Umbilical cord (tissue), 2 donors: Measurements from ENCODE around the gene ANKMY1. TPM values are rescaled to one million over a fixed set of nuclear protein-coding genes. Genes with fewer than 3 reads are reported as not detected.

Experiments used
- DNase-seq: peaks from one replicate; pipeline ENCODE4 v3.0.0-alpha.2; 2015; ENCODE audit warnings: low spot score
- total RNA-seq: library from RNA; depleted of rRNA; stranded (reverse); fragments of >200 nt; gene quantifications from one replicate; pipeline ENCODE4 v1.2.3, GENCODE V29; 2014; ENCODE audit warnings: low replicate concordance; ENCODE audit not compliant: insufficient read depth

ANKMY1 gene
- total RNA-seq, 1 donor from 2014 or later = 14.2 TPM

DNA sequence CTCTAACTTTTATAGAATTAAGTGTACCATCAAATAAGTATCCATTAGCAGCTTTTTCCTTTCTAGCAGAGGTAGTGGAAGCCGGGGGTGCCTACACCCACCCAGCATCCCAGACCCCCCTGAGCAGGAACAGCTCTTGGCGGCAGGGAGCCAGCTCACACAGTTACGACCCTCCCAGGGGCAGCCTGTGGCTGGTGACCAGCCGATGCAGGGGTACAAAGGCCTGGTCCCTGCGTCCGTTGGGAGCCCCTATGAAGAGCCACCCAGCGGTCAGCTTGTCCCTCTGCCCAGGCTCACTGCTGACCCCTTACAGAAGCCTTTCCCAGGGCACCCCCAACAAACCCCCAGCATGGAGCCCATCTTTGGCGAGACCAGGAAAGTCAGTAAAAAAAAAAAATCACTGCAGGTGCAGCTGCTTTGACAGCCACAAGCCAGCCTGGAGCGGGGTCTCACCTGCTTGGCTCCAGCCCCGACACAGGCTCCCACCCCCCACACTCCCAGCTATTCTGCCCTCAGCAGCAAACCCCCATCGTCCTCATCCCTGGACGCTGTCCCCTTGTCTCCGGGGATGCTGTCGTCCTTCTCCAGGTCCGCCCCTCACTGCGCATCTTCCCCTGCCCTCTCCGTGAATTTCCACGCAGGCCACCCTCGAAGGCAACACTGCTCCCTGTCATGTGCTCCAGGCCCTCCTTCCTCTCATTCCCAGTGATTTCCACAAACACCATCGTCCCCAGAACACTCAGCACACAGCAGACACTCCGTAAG is 79.3 kb downstream of the ANKMY1 start:
- DNase-seq = no peak

DNA sequence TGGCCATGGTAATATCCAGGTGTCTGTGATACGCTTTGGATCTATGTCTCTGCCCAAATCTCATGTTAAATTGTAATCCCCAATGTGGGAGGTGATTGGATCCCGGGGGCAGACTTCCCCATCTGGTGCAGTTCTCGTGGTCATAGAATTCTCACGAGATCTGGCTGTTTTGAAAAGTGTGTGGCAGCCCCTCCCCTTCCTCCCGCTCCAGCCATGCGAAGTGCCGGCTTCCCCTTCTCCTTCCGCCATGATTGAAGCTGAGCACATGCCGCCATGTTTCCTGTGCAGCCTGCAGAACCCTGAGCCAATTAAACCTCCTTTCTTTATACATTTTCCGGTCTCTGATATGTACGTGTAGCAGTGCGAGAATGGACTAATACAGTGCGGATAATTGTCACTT is 79.9 kb downstream of the ANKMY1 start:
- no peak for DNase-seq

DNA sequence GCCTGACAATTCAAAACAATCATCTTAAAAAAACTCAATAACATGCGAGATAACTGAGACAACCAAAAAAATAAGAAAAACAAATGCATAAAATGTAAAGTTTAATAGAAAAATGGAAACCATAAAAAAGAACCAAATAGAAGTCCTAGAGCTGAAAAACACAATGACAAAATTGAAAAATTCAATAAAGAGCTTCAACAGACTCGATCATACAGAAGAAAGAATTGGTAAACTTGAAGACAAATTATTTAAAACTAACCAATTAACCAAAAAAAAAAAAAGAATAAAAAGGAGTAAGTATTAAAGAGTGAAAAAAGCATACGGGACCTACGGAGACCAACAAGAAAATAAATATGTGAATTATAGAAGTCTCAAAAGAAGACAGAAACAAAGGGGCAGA is 84.6 kb downstream of the ANKMY1 start:
- DNase-seq = no peak

DNA sequence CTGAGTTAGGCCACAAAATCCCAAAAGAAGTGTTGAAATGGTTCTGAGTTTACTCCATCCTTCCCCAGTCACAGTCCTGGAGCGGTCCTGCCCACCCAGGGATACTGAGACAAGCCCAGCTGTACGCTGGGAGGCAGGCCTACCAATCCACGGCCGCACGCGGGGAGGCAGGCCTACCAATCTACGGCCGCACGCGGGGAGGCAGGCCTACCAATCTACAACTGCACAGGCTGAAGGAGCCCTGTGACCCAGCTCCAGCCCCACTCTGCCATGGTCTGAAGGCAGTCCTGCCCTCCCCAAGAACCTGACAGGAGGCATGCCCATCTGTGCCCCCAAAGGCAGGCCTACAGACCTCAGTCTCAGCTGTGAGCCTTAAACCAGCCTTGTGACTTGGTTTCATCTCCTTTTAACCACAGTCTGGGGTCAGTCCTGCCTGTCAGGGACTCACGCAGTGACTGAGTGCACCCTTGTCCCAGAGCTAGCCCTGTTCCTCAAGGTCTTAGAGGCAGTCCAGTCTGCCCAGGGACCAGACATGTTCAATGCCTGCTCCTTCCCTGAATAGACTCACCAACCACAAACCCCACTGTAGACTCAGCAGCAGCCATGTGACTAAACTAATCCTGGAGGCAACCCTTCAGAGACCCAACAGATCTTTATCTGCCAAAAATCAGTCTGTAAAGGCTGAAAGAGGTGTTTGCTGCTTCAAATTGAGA is 85.6 kb downstream of the ANKMY1 start:
- DNase-seq = no peak

DNA sequence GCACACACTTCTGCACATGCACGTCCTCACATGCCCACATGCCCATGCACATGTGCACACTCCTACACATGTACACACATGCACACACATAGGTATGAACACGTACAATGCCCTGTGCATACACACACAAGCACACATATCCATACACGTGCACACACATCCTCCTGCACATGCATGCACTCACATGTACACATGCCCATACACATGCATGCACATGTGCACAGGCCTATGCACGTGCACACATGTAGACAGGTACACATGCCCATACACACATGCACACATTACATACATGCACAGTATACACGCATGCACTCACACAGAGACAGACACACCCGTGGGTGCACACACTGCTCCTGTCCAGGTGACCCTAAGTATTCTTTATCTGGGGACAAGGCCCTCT is 88.0 kb downstream of the ANKMY1 start:
- DNase-seq = no peak

DNA sequence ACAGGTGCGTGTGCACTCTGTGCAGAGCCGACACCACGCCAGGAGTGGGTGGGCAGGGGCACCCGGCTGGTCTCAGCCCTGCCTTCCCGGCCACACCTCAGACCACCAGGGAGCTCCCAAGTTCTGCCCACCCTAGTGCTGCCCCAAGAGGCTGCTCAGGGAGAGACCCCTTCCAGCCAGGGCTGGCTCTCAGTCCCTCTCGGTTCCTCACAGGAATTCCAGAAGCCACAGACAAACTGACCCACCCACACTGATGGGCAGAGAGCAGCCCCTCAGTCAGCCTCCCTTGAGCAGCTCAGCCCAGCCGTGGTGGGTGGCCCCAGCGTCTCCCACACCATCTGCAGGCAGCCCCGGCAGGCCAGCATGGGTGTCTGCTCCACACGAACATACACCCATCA is 88.5 kb downstream of the ANKMY1 start:
- no peak for DNase-seq

DNA sequence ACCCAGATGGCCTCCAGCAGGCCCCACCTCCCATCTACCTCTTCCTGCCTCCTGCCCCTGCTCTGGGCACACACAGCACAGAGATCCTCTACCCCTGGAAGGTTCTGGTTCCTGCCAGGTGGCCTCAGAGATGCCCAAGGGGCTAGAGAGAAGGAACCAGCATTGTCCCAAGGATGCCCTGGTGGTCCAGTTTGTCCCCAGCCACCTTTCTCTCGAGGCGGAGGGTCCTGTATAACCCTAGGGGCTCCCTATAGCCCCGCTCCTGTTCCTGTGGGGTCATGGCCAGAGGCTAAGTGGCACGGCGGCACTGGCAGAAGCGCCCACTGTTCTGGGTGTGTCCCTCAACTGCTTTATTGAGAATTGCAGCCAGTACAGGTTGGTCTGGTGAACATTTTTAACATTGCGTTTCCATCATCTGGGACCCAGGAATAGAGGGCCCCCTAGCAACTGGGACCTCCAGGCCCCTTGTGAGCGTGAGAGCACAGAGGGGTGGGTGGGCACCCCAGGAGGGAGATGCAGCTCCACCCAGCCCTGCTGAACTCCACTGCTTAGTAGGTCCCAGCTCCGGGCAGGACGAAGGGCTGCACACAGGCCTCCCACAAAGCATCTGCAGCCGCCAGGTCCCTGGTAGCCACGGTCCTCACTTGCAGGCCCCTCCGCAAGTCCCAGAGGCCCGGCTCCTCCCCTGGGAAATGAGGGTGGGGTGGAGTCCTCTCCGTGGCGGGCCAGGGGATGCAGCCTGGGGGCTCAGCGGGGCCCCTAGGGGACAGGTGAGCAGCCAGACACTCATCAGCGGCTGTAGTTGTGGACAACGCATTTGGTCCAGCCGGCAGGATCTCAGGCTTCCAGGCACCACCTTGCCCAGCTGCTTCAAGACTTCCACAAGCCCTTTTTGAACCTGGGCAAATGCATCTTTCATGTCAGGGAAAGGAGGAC is 89.2 kb downstream of the ANKMY1 start:
- DNase-seq = no peak

DNA sequence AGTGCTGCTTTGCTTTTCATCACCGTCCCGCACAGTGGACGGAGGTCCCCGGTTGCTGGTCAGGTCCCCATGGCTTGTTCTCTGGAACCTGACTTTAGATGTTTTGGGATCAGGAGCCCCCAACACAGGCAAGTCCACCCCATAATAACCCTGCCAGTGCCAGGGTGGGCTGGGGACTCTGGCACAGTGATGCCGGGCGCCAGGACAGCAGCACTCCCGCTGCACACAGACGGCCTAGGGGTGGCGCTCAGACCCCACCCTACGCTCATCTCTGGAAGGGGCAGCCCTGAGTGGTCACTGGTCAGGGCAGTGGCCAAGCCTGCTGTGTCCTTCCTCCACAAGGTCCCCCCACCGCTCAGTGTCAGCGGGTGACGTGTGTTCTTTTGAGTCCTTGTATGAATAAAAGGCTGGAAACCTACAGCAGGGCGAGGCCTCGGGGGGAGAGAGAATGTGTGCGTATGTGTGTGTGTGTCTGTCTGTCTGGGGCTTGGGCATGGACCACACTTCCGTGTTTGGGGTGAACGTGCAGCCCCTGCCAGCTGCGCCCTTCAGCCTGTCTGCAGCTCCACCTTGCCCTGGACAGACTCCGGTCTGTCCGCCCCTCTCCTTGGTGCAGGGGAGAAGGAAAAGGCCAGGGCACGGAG is 90.0 kb downstream of the ANKMY1 start:
- DNase-seq = no peak

DNA sequence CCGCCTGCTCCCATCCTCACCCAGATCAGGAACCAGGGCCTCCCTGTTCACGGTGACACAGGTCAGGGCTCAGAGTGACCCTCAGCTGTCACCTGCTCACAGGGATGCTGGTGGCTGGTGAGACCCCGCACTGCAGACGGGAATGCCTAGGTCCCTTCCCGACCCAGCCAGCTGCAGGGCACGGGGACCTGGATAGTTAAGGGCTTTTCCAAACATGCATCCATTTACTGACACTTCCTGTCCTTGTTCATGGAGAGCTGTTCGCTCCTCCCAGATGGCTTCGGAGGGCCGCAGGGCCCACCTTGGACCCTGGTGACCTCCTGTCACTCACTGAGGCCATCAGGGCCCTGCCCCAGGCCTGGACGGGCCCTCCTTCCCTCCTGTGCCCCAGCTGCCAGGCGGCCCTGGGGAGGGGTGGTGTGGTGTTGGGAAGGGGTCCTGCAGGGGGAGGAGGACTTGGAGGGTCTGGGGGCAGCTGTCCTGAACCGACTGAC is 90.6 kb downstream of the ANKMY1 start:
- DNase-seq = no peak

DNA sequence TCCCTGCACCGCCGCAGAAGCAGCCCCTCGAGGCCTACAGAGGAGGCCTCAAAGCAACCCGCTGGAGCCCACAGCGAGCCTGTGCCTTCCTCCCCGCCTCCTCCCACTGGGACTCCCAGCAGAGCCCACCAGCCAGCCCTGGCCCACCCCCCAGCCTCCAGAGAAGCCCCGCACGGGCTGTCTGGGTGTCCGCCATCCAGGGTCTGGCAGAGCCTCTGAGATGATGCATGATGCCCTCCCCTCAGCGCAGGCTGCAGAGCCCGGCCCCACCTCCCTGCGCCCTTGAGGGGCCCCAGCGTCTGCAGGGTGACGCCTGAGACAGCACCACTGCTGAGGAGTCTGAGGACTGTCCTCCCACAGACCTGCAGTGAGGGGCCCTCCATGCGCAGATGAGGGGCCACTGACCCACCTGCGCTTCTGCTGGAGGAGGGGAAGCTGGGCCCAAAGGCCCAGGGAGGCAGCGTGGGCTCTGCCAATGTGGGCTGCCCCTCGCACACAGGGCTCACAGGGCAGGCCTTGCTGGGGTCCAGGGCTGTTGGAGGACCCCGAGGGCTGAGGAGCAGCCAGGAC is 91.1 kb downstream of the ANKMY1 start:
- DNase-seq = no peak

DNA sequence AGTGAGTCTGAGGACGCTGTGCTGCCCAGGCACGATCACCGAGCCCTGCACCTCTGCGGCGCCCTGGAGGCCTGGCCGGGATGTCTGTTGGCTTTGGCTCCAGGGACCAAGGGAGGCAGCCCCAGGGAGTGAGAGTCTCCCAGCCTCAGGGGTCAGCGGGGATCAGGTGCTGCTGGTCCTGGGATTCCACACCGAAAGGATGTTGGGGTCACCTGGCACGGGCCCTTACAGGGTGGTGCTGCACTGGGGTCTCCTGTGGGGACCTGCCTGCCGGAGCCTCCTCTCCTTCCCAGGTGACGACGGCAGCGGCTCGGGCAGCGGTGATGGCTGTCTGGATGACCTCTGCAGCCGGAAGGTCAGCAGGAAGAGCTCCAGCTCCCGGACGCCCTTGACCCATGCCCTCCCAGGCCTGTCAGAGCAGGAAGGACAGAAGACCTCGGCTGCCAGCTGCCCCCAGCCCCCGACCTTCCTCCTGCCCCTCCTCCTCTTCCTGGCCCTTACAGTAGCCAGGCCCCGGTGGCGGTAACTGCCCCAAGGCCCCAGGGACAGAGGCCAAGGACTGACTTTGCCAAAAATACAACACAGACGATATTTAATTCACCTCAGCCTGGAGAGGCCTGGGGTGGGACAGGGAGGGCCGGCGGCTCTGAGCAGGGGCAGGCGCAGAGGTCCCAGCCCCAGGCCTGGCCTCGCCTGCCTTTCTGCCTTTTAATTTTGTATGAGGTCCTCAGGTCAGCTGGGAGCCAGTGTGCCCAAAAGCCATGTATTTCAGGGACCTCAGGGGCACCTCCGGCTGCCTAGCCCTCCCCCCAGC is 91.8 kb downstream of the ANKMY1 start:
- no peak for DNase-seq

DNA sequence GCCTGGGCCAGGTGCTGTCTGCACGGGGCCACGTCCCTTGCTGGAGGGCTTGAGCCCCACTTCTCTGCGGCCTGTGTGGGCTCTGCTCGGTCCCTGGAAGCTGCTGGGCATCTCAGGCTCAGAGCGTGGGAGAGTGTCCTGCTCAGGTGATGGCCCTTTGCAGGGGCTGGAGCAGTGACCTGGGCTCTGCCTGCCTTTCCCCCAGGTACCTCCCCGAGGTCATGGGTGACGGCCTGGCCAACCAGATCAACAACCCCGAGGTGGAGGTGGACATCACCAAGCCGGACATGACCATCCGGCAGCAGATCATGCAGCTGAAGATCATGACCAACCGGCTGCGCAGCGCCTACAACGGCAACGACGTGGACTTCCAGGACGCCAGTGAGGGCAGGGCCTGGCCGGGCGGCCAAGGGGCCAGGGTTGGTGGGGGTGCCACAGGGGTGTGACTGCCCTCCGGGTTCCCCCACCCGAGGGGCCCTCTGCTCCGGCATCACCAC is 92.5 kb downstream of the ANKMY1 start:
- DNase-seq = no peak

DNA sequence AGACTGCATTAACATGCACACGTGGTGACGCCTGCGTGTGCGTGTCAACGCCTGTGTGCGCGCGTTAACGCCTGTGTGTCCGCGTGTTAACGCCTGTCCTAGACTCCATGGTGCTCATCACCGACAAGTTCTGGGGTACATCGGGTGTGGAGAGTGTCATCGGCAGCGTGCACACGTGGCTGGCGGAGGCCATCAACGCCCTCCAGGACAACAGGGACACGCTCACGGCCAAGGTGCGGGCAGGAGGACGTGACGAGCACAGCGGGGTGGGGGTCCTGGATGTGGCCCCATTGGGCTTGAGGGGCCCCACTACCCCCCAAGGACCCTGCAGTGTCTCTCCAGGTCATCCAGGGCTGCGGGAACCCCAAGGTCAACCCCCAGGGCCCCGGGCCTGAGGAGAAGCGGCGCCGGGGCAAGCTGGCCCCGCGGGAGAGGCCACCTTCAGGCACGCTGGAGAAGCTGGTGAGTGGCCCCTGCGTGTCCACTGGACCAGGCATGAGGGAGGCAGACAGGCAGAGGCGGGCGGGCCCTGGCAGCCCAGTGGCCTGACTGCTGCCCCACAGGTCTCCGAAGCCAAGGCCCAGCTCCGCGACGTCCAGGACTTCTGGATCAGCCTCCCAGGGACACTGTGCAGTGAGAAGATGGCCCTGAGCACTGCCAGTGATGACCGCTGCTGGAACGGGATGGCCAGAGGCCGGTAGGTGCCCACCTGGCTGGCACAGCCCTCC is 93.1 kb downstream of the ANKMY1 start:
- DNase-seq = no peak

DNA sequence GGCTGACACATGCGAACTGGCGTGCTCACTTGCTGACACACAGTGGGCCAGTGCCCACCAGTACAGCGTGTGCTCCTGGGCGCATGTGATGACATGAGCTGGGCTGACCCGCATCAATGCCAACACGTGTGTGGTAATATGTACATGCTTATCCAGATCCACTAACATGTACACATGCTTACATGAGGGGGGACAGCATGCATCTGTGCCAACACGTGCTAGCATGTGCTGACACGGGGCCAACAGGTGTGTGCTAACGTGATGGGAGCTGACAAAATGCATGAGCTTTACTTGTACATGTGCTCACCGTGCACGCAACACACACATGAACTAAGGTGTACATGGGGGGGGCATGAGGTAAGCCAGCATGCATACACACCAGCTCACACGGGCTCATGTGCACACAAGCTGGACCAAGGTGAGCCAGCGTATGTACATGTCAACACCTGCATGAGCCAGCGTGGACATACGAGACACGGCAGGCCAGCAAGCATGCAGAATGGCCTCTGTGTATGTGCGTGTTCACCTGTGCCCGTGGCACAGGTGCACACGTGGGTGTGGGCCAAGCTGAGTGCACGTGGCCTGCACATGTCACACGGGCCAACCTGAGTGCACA is 93.8 kb downstream of the ANKMY1 start:
- DNase-seq = no peak

DNA sequence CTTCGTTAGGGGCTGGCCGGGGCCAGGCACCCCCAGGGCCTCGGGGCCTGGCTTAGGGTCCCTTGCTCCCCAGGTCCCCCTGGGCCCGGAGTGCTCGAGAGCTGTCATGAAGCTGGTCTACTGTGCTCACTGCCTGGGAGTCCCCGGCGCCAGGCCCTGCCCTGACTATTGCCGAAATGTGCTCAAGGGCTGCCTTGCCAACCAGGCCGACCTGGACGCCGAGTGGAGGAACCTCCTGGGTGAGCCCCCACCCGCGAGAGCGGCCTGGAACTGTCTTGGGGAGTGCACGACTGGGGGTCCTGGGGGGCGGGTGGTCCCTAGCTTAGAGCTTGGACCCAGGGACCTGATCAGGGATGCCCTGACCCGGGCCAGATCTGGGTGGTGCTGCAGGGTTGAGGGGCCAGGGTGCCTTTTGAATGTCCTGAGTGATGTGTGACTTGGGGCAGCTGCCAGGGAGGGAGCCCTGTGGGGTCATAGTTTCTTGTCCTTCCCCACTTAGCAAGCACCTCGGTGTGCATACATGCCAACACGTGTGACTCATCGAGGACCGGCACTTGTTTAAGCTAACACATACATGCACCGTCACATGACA is 94.4 kb downstream of the ANKMY1 start:
- no peak for DNase-seq

DNA sequence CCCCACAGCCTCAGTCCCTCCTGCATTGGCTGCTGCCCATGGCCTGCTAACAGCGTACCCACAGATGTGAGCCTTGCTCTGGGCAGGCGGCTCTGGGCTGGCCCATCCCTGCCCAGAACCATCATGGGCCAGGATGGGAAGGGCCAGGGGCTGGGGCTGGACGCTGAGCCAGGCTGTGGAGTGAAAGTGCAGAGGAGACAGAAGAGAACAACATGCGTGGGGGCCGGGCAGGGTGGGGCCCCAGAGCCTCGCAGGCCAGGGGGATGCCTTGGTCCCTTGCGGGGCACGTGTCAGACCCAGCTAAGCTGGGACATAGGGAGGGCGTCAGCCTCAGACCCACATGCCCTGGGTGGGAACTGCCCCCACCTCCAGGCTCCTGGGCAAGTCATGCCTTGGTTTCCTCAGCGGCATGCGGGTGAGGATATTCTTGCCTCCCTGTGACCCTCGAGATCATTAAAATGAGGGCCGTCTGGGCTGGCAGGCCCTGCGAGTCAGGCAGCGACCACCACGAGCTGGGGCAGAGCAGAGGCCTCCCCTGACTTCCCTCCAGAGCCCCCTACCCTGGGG is 95.0 kb downstream of the ANKMY1 start:
- DNase-seq = no peak

DNA sequence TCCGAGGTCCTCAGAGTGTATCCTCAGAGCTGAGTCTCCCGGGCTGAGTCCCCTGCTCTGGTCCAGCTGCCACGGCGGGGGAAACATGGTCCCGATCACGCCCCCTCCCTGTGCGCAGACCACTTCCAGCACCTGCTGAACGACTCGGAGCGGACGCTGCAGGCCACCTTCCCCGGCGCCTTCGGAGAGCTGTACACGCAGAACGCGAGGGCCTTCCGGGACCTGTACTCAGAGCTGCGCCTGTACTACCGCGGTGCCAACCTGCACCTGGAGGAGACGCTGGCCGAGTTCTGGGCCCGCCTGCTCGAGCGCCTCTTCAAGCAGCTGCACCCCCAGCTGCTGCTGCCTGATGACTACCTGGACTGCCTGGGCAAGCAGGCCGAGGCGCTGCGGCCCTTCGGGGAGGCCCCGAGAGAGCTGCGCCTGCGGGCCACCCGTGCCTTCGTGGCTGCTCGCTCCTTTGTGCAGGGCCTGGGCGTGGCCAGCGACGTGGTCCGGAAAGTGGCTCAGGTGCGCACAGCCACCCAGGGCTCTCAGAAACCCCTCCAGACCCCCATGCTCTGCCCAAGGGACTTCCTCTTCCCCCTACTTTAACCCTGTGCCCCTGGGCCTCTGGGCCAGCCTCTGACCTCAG is 95.6 kb downstream of the ANKMY1 start:
- no peak for DNase-seq
